ENCODE measurements around the gene TNFRSF8.

- no peak for TF ChIP-seq POLR2A (IDR thresholded peaks at IDR 0.05)
- TF ChIP-seq CTCF (IDR thresholded peaks at IDR 0.05) = no peak
Observed at GRCh38 chr1:12168451-12169160, 105.5 kb downstream of the TNFRSF8 start.
